ENCODE measurements around the gene ALMS1. TPM values are rescaled to one million over a fixed set of nuclear protein-coding genes. Genes with fewer than 3 reads are reported as not detected.
"Not testable (repeated sequence)": the region's sequence is repeated elsewhere in the genome, so short reads cannot be mapped to it uniquely, and the experiment has no call there.

ALMS1 gene
- total RNA-seq, 1 experiment from 2014 or later: 7.4 TPM

- Mint-ChIP-seq H3K27me3 (ENCODE audit: insufficient read depth, unreplicated experiment) (peaks cover 3% of the 10 kb centered on the region), H3K4me1 (ENCODE audit: low read depth, unreplicated experiment) (no peaks in the 10 kb centered on the region), H3K27ac (ENCODE audit: unreplicated experiment) (no peak overlapping the region), H3K36me3 (ENCODE audit: insufficient read depth, unreplicated experiment) (no peaks in the 10 kb centered on the region), H3K4me3 (ENCODE audit: unreplicated experiment) (no peak overlapping the region), H3K9me3 (ENCODE audit: unreplicated experiment) (peaks cover 30% of the 10 kb centered on the region)
- ChIA-PET POLR2A (no interaction called here), CTCF (no interaction called here)
- Histone ChIP-seq H3K9me3 (0 out of 2 replicates have a peak, but pooled peaks cover 9% of the 10 kb centered on the region), H3K36me3 (ENCODE audit: control insufficient read depth, insufficient read depth, low read length) (0 out of 2 replicates have a peak, but pooled peaks cover 1% of the 10 kb centered on the region), H3K27me3 (replicated peaks; ENCODE audit: control insufficient read depth, insufficient read depth, low read length) (no peaks in the 10 kb centered on the region), H3K4me1 (no peaks in the 10 kb centered on the region), H3K4me3 (ENCODE audit: low read depth, low read length) (no peak overlapping the region)
- BruUV-seq (replicated peaks): no TSS peak
- TF ChIP-seq CTCF (IDR thresholded peaks at IDR 0.05; ENCODE audit: insufficient read depth in 1 of 2, low read depth in 1 of 2, low read length in 1 of 2, severe bottlenecking in 1 of 2, unreplicated experiment in 1 of 2): no peak
- intact Hi-C loops (cut with micrococcal nuclease; ENCODE audit: unreplicated experiment): no loop called here
- DNase-seq: no peak
These were observed 146.7 kb downstream of the ALMS1 start for GRCh38 chr2:73532381-73532780.

- TF ChIP-seq CTCF (IDR thresholded peaks at IDR 0.05; ENCODE audit: insufficient read depth in 1 of 2, low read depth in 1 of 2, low read length in 1 of 2, severe bottlenecking in 1 of 2, unreplicated experiment in 1 of 2): no peak
These were observed 150.7 kb downstream of the ALMS1 start for GRCh38 chr2:73536133-73536840.

GRCh38 chr2:73560875-73561274 lies 175.2 kb downstream of the ALMS1 start:
- H3K9me3 Mint-ChIP-seq (ENCODE audit: unreplicated experiment); H3K36me3 ChIP-seq (ENCODE audit: control insufficient read depth, insufficient read depth, low read length); BruUV-seq (replicated peaks); H3K4me3 ChIP-seq (ENCODE audit: low read depth, low read length); H3K27me3 ChIP-seq (replicated peaks; ENCODE audit: control insufficient read depth, insufficient read depth, low read length); H3K9me3 ChIP-seq; H3K4me1 Mint-ChIP-seq (ENCODE audit: low read depth, unreplicated experiment); H3K4me3 Mint-ChIP-seq (ENCODE audit: unreplicated experiment); intact Hi-C loops (cut with micrococcal nuclease; ENCODE audit: unreplicated experiment); H3K27me3 Mint-ChIP-seq (ENCODE audit: insufficient read depth, unreplicated experiment); H3K4me1 ChIP-seq; POLR2A ChIA-PET; H3K36me3 Mint-ChIP-seq (ENCODE audit: insufficient read depth, unreplicated experiment); CTCF ChIA-PET; H3K27ac Mint-ChIP-seq (ENCODE audit: unreplicated experiment); DNase-seq: not testable (repeated sequence)

More at GRCh38 chr2:73536133-73536840, 150.7 kb downstream of the ALMS1 start:
- Mint-ChIP-seq H3K4me3 (ENCODE audit: unreplicated experiment) (no peak overlapping the region), H3K27me3 (ENCODE audit: insufficient read depth, unreplicated experiment) (no peaks in the 10 kb centered on the region), H3K27ac (ENCODE audit: unreplicated experiment) (no peak overlapping the region), H3K9me3 (ENCODE audit: unreplicated experiment) (peaks cover 6% of the 10 kb centered on the region), H3K4me1 (ENCODE audit: low read depth, unreplicated experiment) (no peaks in the 10 kb centered on the region), H3K36me3 (ENCODE audit: insufficient read depth, unreplicated experiment) (no peaks in the 10 kb centered on the region)
- H3K36me3 ChIP-seq (ENCODE audit: control insufficient read depth, insufficient read depth, low read length): no peaks in the 10 kb centered on the region
- no peaks in the 10 kb centered on the region for H3K27me3 ChIP-seq (replicated peaks; ENCODE audit: control insufficient read depth, insufficient read depth, low read length)
- BruUV-seq (replicated peaks): no TSS peak
- no peaks in the 10 kb centered on the region for H3K9me3 ChIP-seq
- no peaks in the 10 kb centered on the region for H3K4me1 ChIP-seq
- POLR2A ChIA-PET: no interaction called here
- intact Hi-C loops (cut with micrococcal nuclease; ENCODE audit: unreplicated experiment): no loop called here
- no peak for DNase-seq
- H3K4me3 ChIP-seq (ENCODE audit: low read depth, low read length): no peak overlapping the region
- CTCF ChIA-PET: no interaction called here

All from Caco-2 (cell line).